HG03354 (cell line): ENCODE data around the gene HS3ST5.
"Not testable (repeated sequence)": the region's sequence is repeated elsewhere in the genome, so short reads cannot be mapped to it uniquely, and the experiment has no call there.

ENCODE experiments used
- ATAC-seq: cut with Tn5 transposase; IDR thresholded peaks from one replicate; pipeline ENCODE4 v1.9.1; 2021; ENCODE audit warnings: mild to moderate bottlenecking; ENCODE audit not compliant: unreplicated experiment, poor library complexity, severe bottlenecking

Gene HS3ST5

GRCh38 chr6:114162691-114163347 lies 180.0 kb downstream of the HS3ST5 start:
- ATAC-seq = no peak

- no peak for ATAC-seq
Measured at GRCh38 chr6:114160881-114161280, 181.9 kb downstream of the HS3ST5 start.

- no peak for ATAC-seq
Measured at GRCh38 chr6:114159727-114160126, 183.1 kb downstream of the HS3ST5 start.

- no peak for ATAC-seq
Measured at GRCh38 chr6:114158838-114159694, 183.8 kb downstream of the HS3ST5 start.

- ATAC-seq = no peak
Measured at GRCh38 chr6:114158411-114158810, 184.4 kb downstream of the HS3ST5 start.

GRCh38 chr6:114157848-114158247 lies 185.0 kb downstream of the HS3ST5 start:
- no peak for ATAC-seq

- ATAC-seq = no peak
Measured at GRCh38 chr6:114155763-114156162, 187.1 kb downstream of the HS3ST5 start.

- ATAC-seq = no peak
Measured at GRCh38 chr6:114154812-114155211, 188.0 kb downstream of the HS3ST5 start.

- ATAC-seq = no peak
Measured at GRCh38 chr6:114153448-114153847, 189.4 kb downstream of the HS3ST5 start.

GRCh38 chr6:114151064-114151690 lies 191.6 kb downstream of the HS3ST5 start:
- no peak for ATAC-seq

GRCh38 chr6:114149182-114149581 lies 193.6 kb downstream of the HS3ST5 start:
- ATAC-seq = not testable (repeated sequence)

GRCh38 chr6:114144887-114145851 lies 197.7 kb downstream of the HS3ST5 start:
- ATAC-seq = no peak

- no peak for ATAC-seq
Measured at GRCh38 chr6:114142258-114142657, 200.6 kb downstream of the HS3ST5 start.

GRCh38 chr6:114140416-114140815 lies 202.4 kb downstream of the HS3ST5 start:
- ATAC-seq = no peak

GRCh38 chr6:114138577-114139248 lies 204.1 kb downstream of the HS3ST5 start:
- no peak for ATAC-seq

- no peak for ATAC-seq
Measured at GRCh38 chr6:114135363-114135971, 207.4 kb downstream of the HS3ST5 start.

- ATAC-seq = no peak
Measured at GRCh38 chr6:114133816-114134215, 209.0 kb downstream of the HS3ST5 start.

- ATAC-seq = no peak
Measured at GRCh38 chr6:114131945-114132344, 210.9 kb downstream of the HS3ST5 start.

- ATAC-seq = no peak
Measured at GRCh38 chr6:114125576-114125975, 217.2 kb downstream of the HS3ST5 start.
